ENCODE measurements around the gene RHEB. TPM values are rescaled to one million over a fixed set of nuclear protein-coding genes. Genes with fewer than 3 reads are reported as not detected.

The RHEB gene
- total RNA-seq, 1 experiment from 2014 or later: 114 TPM

DNA sequence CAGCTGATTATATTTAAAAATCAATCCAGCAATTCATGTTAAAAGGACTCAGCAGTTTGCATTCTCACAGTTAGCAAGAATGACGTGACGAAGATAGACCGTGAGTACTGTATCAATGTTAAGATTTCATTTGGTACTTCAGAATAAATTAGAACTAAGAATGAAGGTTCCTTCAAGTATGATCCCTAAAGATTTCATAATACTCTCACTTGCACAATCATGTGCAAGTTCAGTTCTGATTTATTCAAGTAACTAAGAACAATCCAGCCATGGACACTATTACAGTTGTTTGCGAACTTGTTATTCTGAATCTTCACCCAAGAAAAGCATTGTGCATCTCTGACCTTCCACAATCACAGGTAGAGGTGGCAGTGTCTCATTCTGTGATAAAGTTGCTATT, 7.7 kb downstream of the RHEB start:
- H3K4ac ChIP-seq (ENCODE audit: low read depth, low read length): no peak overlapping the region
- no peak overlapping the region for H4K5ac ChIP-seq (ENCODE audit: insufficient read length, low read depth, low read length)
- no peak overlapping the region for H3K18ac ChIP-seq (ENCODE audit: insufficient read length, low read depth, low read length)
- H3K4me2 ChIP-seq (ENCODE audit: insufficient read depth, insufficient read length, low read length): no peak overlapping the region
- H2AK5ac ChIP-seq (ENCODE audit: insufficient read length, low read length): no peak overlapping the region
- H3K27ac Mint-ChIP-seq: no peak overlapping the region
- H3K56ac ChIP-seq (ENCODE audit: insufficient read length, low read depth, low read length): no peak overlapping the region
- no peaks in the 10 kb centered on the region for H4K20me1 ChIP-seq (ENCODE audit: control insufficient read depth, insufficient read depth, insufficient read length)
- no peak overlapping the region for H2BK15ac ChIP-seq (ENCODE audit: low read depth, low read length)
- no peaks in the 10 kb centered on the region for H3K23me2 ChIP-seq (ENCODE audit: insufficient read length, low read depth, low read length, poor library complexity, severe bottlenecking)
- no peaks in the 10 kb centered on the region for H3K27me3 Mint-ChIP-seq (ENCODE audit: low read depth)
- peaks cover 2% of the 10 kb centered on the region for H3K79me1 ChIP-seq (ENCODE audit: insufficient read depth, low read depth, low read length, poor library complexity, severe bottlenecking)
- no peak overlapping the region for H3K14ac ChIP-seq (ENCODE audit: insufficient read depth, low read length)
- H3K9me3 ChIP-seq (ENCODE audit: control insufficient read depth, low read depth, low read length): no peaks in the 10 kb centered on the region
- H3K79me2 ChIP-seq (ENCODE audit: insufficient read depth, low read length): peaks cover 84% of the 10 kb centered on the region
- H2BK12ac ChIP-seq (ENCODE audit: insufficient read length, low read depth, low read length): no peak overlapping the region
- no peaks in the 10 kb centered on the region for H3K9me3 Mint-ChIP-seq
- no peak overlapping the region for H2AFZ ChIP-seq (ENCODE audit: low read length)
- TF ChIP-seq, protein P1, sequence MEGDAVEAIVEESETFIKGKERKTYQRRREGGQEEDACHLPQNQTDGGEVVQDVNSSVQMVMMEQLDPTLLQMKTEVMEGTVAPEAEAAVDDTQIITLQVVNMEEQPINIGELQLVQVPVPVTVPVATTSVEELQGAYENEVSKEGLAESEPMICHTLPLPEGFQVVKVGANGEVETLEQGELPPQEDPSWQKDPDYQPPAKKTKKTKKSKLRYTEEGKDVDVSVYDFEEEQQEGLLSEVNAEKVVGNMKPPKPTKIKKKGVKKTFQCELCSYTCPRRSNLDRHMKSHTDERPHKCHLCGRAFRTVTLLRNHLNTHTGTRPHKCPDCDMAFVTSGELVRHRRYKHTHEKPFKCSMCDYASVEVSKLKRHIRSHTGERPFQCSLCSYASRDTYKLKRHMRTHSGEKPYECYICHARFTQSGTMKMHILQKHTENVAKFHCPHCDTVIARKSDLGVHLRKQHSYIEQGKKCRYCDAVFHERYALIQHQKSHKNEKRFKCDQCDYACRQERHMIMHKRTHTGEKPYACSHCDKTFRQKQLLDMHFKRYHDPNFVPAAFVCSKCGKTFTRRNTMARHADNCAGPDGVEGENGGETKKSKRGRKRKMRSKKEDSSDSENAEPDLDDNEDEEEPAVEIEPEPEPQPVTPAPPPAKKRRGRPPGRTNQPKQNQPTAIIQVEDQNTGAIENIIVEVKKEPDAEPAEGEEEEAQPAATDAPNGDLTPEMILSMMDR (conservative IDR thresholded peaks at IDR 0.05): no peak
- no peak for DNase-seq
- H3T11ph ChIP-seq (ENCODE audit: low read length): no peak overlapping the region
- H4K8ac ChIP-seq (replicated peaks; ENCODE audit: insufficient read length, low read depth, low read length): no peak overlapping the region
- H2BK120ac ChIP-seq (ENCODE audit: low read depth, low read length, poor library complexity, severe bottlenecking): no peak overlapping the region
- no peak overlapping the region for H2BK5ac ChIP-seq (ENCODE audit: insufficient read length, low read length)
- H3K23ac ChIP-seq (ENCODE audit: insufficient read length, low read depth, low read length): no peak overlapping the region
- H3K4me3 Mint-ChIP-seq: no peak overlapping the region
- no peak overlapping the region for H3K27ac ChIP-seq (ENCODE audit: insufficient read length, low read depth, low read length)
- peaks cover 0 to 8% (median 2%) of the 10 kb centered on the region in 3 experiments; a peak in 2 of 7 replicates for H3K36me3 Mint-ChIP-seq (ENCODE audit: insufficient read depth in 1 of 3, low read depth in 3 of 3)
- WGBS (ENCODE audit: extremely low coverage, insufficient read length, low lambda C conversion rate): no CpG with 5 or more reads among the region's 4 CpGs
- no peak overlapping the region for H2BK20ac ChIP-seq (ENCODE audit: low read depth, low read length, poor library complexity, severe bottlenecking)
- H3K27me3 ChIP-seq (ENCODE audit: insufficient read depth, low read length): no peaks in the 10 kb centered on the region
- peaks cover 66 to 67% of the 10 kb centered on the region in 2 experiments for H3K4me1 Mint-ChIP-seq
- no peak overlapping the region for H3K9ac ChIP-seq (ENCODE audit: extremely low read depth, insufficient read length, low read length)
- H4K91ac ChIP-seq (ENCODE audit: insufficient read length, low read depth, low read length): no peak overlapping the region
- H3K4me1 ChIP-seq (ENCODE audit: insufficient read depth, low read length): peaks cover 8% of the 10 kb centered on the region; the same call in 1 of the 2 replicates

Measured in H9 (cell line).